ENCODE measurements around the gene DEAF1.

GRCh38 chr11:650482-650881 lies 44.5 kb downstream of the DEAF1 start:
- TF ChIP-seq, protein P1, sequence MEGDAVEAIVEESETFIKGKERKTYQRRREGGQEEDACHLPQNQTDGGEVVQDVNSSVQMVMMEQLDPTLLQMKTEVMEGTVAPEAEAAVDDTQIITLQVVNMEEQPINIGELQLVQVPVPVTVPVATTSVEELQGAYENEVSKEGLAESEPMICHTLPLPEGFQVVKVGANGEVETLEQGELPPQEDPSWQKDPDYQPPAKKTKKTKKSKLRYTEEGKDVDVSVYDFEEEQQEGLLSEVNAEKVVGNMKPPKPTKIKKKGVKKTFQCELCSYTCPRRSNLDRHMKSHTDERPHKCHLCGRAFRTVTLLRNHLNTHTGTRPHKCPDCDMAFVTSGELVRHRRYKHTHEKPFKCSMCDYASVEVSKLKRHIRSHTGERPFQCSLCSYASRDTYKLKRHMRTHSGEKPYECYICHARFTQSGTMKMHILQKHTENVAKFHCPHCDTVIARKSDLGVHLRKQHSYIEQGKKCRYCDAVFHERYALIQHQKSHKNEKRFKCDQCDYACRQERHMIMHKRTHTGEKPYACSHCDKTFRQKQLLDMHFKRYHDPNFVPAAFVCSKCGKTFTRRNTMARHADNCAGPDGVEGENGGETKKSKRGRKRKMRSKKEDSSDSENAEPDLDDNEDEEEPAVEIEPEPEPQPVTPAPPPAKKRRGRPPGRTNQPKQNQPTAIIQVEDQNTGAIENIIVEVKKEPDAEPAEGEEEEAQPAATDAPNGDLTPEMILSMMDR (IDR thresholded peaks at IDR 0.05), result no peak
- no peak for TF ChIP-seq POLR2A (IDR thresholded peaks at IDR 0.05)

Data from right lobe of liver (tissue), 4 donors.